Keratinocyte (primary cell): ENCODE measurements around the gene SFTPD. TPM values are rescaled to one million over a fixed set of nuclear protein-coding genes. Genes with fewer than 3 reads are reported as not detected.

Experiments used
- DNase-seq: peaks from one replicate; pipeline ENCODE4 v3.0.0-alpha.2; 2011; ENCODE audit warnings: low read depth, missing footprints, low spot score
- FAIRE-seq: peaks from 2 replicates; lab custom pipeline; 2011; peaks lifted over from hg19 to GRCh38; lab: Jason Lieb, UNC
- H2AFZ ChIP-seq: 2 replicates; pipeline ENCODE4 v1.6.0; 2012; ENCODE audit warnings: low read length, control low read depth, inconsistent platforms; ENCODE audit not compliant: control insufficient read depth
- H3K27ac ChIP-seq: 2 replicates; pipeline ENCODE4 v1.5.1; 2011; ENCODE audit warnings: low read length; ENCODE audit not compliant: control insufficient read depth, insufficient read depth
- H3K27me3 ChIP-seq: 3 replicates; pipeline ENCODE4 v1.6.0; 2011; ENCODE audit warnings: low read length; ENCODE audit not compliant: control insufficient read depth, insufficient read depth; ENCODE audit errors: extremely low read depth
- H3K36me3 ChIP-seq, 2 experiments: 2 replicates in 1 of 2; 3 replicates in 1 of 2; pipeline ENCODE4 v1.5.1; 2011; ENCODE audit warnings: low read length in 2 of 2, mild to moderate bottlenecking in 1 of 2; ENCODE audit not compliant: control insufficient read depth in 2 of 2, insufficient read depth in 2 of 2; ENCODE audit errors: extremely low read depth in 1 of 2
- H3K4me1 ChIP-seq: 3 replicates; pipeline ENCODE4 v1.5.1; 2011; ENCODE audit warnings: low read length; ENCODE audit not compliant: control insufficient read depth, insufficient read depth; ENCODE audit errors: extremely low read depth
- H3K4me2 ChIP-seq: 3 replicates; pipeline ENCODE4 v1.6.0; 2011; ENCODE audit warnings: low read depth, low read length; ENCODE audit not compliant: control insufficient read depth, insufficient read depth; ENCODE audit errors: extremely low read depth
- H3K4me3 ChIP-seq, 3 experiments: fragments of 200-600 bp in 1 of 3; sonication (generic) in 1 of 3; 2 replicates in 2 of 3; 3 replicates in 1 of 3; pipeline ENCODE4 v1.5.1; 2011 to 2016; ENCODE audit warnings: low read length in 3 of 3, mild to moderate bottlenecking in 3 of 3, control low read depth in 2 of 3, inconsistent platforms in 1 of 3, low read depth in 1 of 3, mixed read lengths in 1 of 3, mixed run types in 1 of 3, moderate library complexity in 1 of 3; ENCODE audit not compliant: control insufficient read depth in 2 of 3, insufficient read depth in 2 of 3; ENCODE audit errors: extremely low read depth in 1 of 3
- H3K79me2 ChIP-seq: 2 replicates; pipeline ENCODE4 v1.6.0; 2012; ENCODE audit warnings: low read length; ENCODE audit not compliant: control insufficient read depth, insufficient read depth
- H3K9ac ChIP-seq: 3 replicates; pipeline ENCODE4 v1.6.0; 2011; ENCODE audit warnings: low read length; ENCODE audit not compliant: control insufficient read depth, insufficient read depth; ENCODE audit errors: extremely low read depth
- H3K9me1 ChIP-seq: 3 replicates; pipeline ENCODE4 v1.6.0; 2011; ENCODE audit warnings: low read length; ENCODE audit not compliant: control insufficient read depth, insufficient read depth; ENCODE audit errors: extremely low read depth
- H3K9me3 ChIP-seq: 2 replicates; pipeline ENCODE4 v1.5.1; 2012; ENCODE audit warnings: low read depth, low read length; ENCODE audit not compliant: control insufficient read depth
- H4K20me1 ChIP-seq: 3 replicates; pipeline ENCODE4 v1.6.0; 2011; ENCODE audit warnings: low read length; ENCODE audit not compliant: control insufficient read depth, insufficient read depth; ENCODE audit errors: extremely low read depth
- EZH2 ChIP-seq: IDR thresholded peaks from one replicate; pipeline ENCODE4 v1.6.1; 2012; ENCODE audit warnings: inconsistent platforms, mild to moderate bottlenecking, low read length, moderate library complexity
- dilution Hi-C: fragments of 300-500 bp; cut with MboI; formaldehyde crosslinking; loops from one replicate; pipeline ENCODE4 v1.7.0; 2020; ENCODE audit warnings: low sequenced_read_pairs; ENCODE audit not compliant: extremely low pct_ligation_motif_present
- polyA plus RNA-seq, 5 experiments: library from polyadenylated mRNA; depleted of rRNA in 3 of 5; stranded (reverse) in 3 of 5; stranded (forward) in 1 of 5; unstranded in 1 of 5; fragments of >200 nt; gene quantifications; 1 replicate in 1 of 5; 2 replicates in 3 of 5; 3 replicates in 1 of 5; pipeline versions ENCODE4 v1.2.1 to v1.2.3, GENCODE V29; 2011 to 2012; ENCODE audit warnings: missing spikeins in 2 of 5, low read depth in 1 of 5, low replicate concordance in 1 of 5
- TF ChIP-seq, protein P1 (sequence below), 3 experiments: IDR thresholded peaks in 1 of 3; conservative IDR thresholded peaks in 1 of 3; optimal IDR thresholded peaks in 1 of 3; 2 replicates in 2 of 3; 3 replicates in 1 of 3; pipeline versions ENCODE3 to v1.5.1; 2011; ENCODE audit warnings: low read length in 3 of 3, mild to moderate bottlenecking in 3 of 3, moderate library complexity in 2 of 3, control low read depth in 1 of 3, inconsistent platforms in 1 of 3; ENCODE audit not compliant: insufficient read depth in 2 of 3; ENCODE audit errors: extremely low read depth in 1 of 3

The SFTPD gene
- polyA plus RNA-seq, 1 donor (not counting 4 experiments of a cell fraction or from before 2014, with no cell fraction given) = 0.04 TPM

DNA sequence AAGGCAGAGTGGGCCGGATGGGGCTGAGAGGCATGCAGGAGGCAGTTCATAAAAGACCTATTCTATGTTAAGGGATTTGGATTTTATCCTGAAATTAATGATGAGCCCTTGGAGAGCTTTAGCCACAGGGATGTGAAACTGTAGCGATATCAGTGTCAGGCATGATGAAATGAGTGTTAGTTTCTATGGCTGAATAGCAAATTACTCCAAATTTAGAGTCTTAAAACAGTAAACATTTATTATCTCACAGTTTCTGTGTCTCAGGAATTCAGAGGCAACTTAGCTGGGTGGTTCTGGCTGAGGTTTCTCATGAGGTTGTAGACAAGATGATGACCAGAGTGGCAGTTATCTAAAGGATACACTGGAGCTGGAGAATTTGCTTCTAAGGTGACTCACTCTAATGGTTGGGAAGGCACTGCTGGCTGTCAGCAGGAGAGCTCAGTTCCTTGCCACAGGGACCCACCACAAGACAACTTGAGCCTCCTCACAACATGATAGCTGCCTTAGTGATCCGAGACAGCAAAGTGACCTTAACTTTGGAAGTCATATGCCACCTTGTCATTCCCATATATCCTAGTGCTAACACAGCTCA, 36.7 kb upstream of the SFTPD start:
- no peak overlapping the region for H3K9ac ChIP-seq
- no peak overlapping the region for H3K4me3 ChIP-seq
- H3K27me3 ChIP-seq = no peaks in the 10 kb centered on the region
- H3K9me3 ChIP-seq = no peaks in the 10 kb centered on the region
- no peak for TF ChIP-seq EZH2
- TF ChIP-seq, protein P1, sequence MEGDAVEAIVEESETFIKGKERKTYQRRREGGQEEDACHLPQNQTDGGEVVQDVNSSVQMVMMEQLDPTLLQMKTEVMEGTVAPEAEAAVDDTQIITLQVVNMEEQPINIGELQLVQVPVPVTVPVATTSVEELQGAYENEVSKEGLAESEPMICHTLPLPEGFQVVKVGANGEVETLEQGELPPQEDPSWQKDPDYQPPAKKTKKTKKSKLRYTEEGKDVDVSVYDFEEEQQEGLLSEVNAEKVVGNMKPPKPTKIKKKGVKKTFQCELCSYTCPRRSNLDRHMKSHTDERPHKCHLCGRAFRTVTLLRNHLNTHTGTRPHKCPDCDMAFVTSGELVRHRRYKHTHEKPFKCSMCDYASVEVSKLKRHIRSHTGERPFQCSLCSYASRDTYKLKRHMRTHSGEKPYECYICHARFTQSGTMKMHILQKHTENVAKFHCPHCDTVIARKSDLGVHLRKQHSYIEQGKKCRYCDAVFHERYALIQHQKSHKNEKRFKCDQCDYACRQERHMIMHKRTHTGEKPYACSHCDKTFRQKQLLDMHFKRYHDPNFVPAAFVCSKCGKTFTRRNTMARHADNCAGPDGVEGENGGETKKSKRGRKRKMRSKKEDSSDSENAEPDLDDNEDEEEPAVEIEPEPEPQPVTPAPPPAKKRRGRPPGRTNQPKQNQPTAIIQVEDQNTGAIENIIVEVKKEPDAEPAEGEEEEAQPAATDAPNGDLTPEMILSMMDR (optimal IDR thresholded peaks at IDR 0.05 in 1 of 3, IDR thresholded peaks at IDR 0.05 in 1 of 3, conservative IDR thresholded peaks at IDR 0.05 in 1 of 3; ENCODE audit: extremely low read depth in 1 of 3, insufficient read depth in 2 of 3, low read length in 3 of 3) = no peak
- peaks cover 20% of the 10 kb centered on the region for H3K4me1 ChIP-seq
- FAIRE-seq = peak; percentile 59
- H3K9me1 ChIP-seq = no peaks in the 10 kb centered on the region
- H3K36me3 ChIP-seq = no peaks in the 10 kb centered on the region
- no peaks in the 10 kb centered on the region for H4K20me1 ChIP-seq
- dilution Hi-C loops = no loop called here
- H3K79me2 ChIP-seq = no peaks in the 10 kb centered on the region
- H2AFZ ChIP-seq = no peak overlapping the region
- no peak for DNase-seq
- no peak overlapping the region for H3K27ac ChIP-seq
- H3K4me2 ChIP-seq = no peak overlapping the region

DNA sequence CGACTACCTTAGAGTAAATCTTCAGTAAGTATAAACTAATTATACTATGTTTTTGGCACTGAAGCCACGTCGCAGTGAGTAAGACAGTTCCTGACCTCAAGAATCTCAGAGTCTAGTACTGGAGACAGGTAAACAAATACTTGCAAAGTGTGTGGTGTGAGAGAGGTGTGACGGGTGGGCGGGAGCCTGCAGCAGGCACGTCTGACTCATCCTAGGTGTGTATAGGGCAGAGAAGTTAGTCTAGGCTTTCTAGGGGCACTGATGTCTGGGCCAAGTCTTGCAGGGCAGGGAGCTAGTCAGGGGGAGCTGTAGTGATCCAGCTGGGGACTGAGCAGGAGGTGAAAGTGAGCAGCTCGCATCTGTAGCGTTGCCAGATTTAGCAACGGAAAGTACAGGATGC, 35.9 kb upstream of the SFTPD start:
- Histone ChIP-seq H3K36me3 (no peaks in the 10 kb centered on the region), H3K27ac (no peak overlapping the region), H3K9me3 (no peaks in the 10 kb centered on the region), H3K9ac (no peak overlapping the region), H3K4me2 (peak overlapping the region; percentile 55), H4K20me1 (no peaks in the 10 kb centered on the region), H3K4me1 (peaks cover 21% of the 10 kb centered on the region), H3K79me2 (no peaks in the 10 kb centered on the region), H3K27me3 (no peaks in the 10 kb centered on the region), H2AFZ (no peak overlapping the region), H3K9me1 (no peaks in the 10 kb centered on the region), H3K4me3 (no peak overlapping the region)
- DNase-seq (peak; percentile 85), FAIRE-seq (peak; percentile 88)
- dilution Hi-C loops = no loop called here
- no peak for TF ChIP-seq EZH2
- TF ChIP-seq, protein P1 (optimal IDR thresholded peaks at IDR 0.05 in 1 of 3, IDR thresholded peaks at IDR 0.05 in 1 of 3, conservative IDR thresholded peaks at IDR 0.05 in 1 of 3; ENCODE audit: extremely low read depth in 1 of 3, insufficient read depth in 2 of 3, low read length in 3 of 3) = no peak
